PC-3 (cell line): ENCODE data around the gene CTSW. TPM values are rescaled to one million over a fixed set of nuclear protein-coding genes. Genes with fewer than 3 reads are reported as not detected.

Experiments used
- ATAC-seq: fragments of 200-7000 bp; cut with Tn5 transposase; 2 replicates; pipeline ENCODE4 v1.9.1; 2020; ENCODE audit warnings: mild to moderate bottlenecking, moderate library complexity
- BruUV-seq: library from RNA; stranded (reverse); fragments of 400-500 nt; replicated peaks from 2 replicates; lab custom pipeline; 2021; lab: Mats Ljungman, UMichigan
- CTCF ChIA-PET: fragments of 300-600 bp; sonication (Branson Sonifier 250); formaldehyde crosslinking; loops from one replicate; lab custom pipeline; 2022; ENCODE audit warnings: antibody characterized with exemption; lab: Charles Lee
- POLR2A ChIA-PET: fragments of 300-600 bp; sonication (Branson Sonifier 250); formaldehyde crosslinking; loops from one replicate; lab custom pipeline; 2022; ENCODE audit warnings: antibody characterized with exemption; ENCODE audit not compliant: unreplicated experiment; lab: Charles Lee
- DNase-seq: peaks from one replicate; pipeline ENCODE4 v3.0.0-alpha.2; 2015
- H2AFZ ChIP-seq: fragments of 300-600 bp; sonication (generic); 2 replicates; pipeline ENCODE4 v1.6.0; 2016; ENCODE audit warnings: antibody characterized with exemption, low read length
- H3F3A ChIP-seq: fragments of 300-600 bp; sonication (generic); one replicate; pipeline ENCODE4 v1.6.0; 2017; ENCODE audit warnings: antibody characterized with exemption, low read length, control low read depth, mild to moderate bottlenecking; ENCODE audit not compliant: unreplicated experiment
- H3K27ac ChIP-seq: fragments of 300-600 bp; sonication (generic); 2 replicates; pipeline ENCODE4 v1.5.1; 2016; ENCODE audit warnings: mild to moderate bottlenecking, low read length
- H3K27me3 ChIP-seq: fragments of 300-600 bp; sonication (generic); 2 replicates; pipeline ENCODE4 v1.6.1; 2016; ENCODE audit warnings: low read length, mixed read lengths
- H3K36me3 ChIP-seq: fragments of 300-600 bp; sonication (generic); 2 replicates; pipeline ENCODE4 v1.6.1; 2016; ENCODE audit warnings: low read depth, mixed run types, low read length, mixed read lengths
- H3K4me1 ChIP-seq: fragments of 300-600 bp; sonication (generic); 2 replicates; pipeline ENCODE4 v1.5.1; 2016; ENCODE audit warnings: low read length; ENCODE audit not compliant: insufficient read depth
- H3K4me2 ChIP-seq: fragments of 300-600 bp; sonication (generic); 2 replicates; pipeline ENCODE4 v1.6.0; 2016; ENCODE audit warnings: low read length
- H3K4me3 ChIP-seq: fragments of 300-600 bp; sonication (generic); 2 replicates; pipeline ENCODE4 v1.5.1; 2016; ENCODE audit warnings: mild to moderate bottlenecking, low read length, mixed read lengths
- H3K79me2 ChIP-seq: fragments of 300-600 bp; sonication (generic); 2 replicates; pipeline ENCODE4 v1.6.1; 2017; ENCODE audit warnings: low read length, mixed read lengths
- H3K9ac ChIP-seq: fragments of 300-600 bp; sonication (generic); 2 replicates; pipeline ENCODE4 v1.6.0; 2016; ENCODE audit warnings: mild to moderate bottlenecking, low read length
- H3K9me2 ChIP-seq: fragments of 300-600 bp; sonication (generic); replicated peaks from 2 replicates; pipeline ENCODE4 v1.6.1; 2016; ENCODE audit warnings: mixed run types, low read length, mixed read lengths
- H3K9me3 ChIP-seq: fragments of 300-600 bp; sonication (generic); 2 replicates; pipeline ENCODE4 v1.6.1; 2016; ENCODE audit warnings: low read length, mixed read lengths
- H4K20me1 ChIP-seq: fragments of 300-600 bp; sonication (generic); 2 replicates; pipeline ENCODE4 v1.6.1; 2016; ENCODE audit warnings: low read length, mixed read lengths
- CTCF ChIP-seq: fragments of 300-600 bp; sonication (generic); conservative IDR thresholded peaks from 2 replicates; pipeline ENCODE4 v1.5.1; 2017; ENCODE audit warnings: antibody characterized with exemption, low read depth, mild to moderate bottlenecking, low read length
- EZH2 ChIP-seq: fragments of 300-600 bp; sonication (generic); IDR thresholded peaks from one replicate; pipeline ENCODE4 v1.6.1; 2017; ENCODE audit warnings: antibody characterized with exemption, mild to moderate bottlenecking, low read length; ENCODE audit not compliant: unreplicated experiment
- EZH2phosphoT487 ChIP-seq: fragments of 300-600 bp; sonication (generic); IDR thresholded peaks from 2 replicates; pipeline ENCODE4 v1.6.1; 2018; ENCODE audit warnings: mild to moderate bottlenecking, antibody characterized with exemption, low read length, borderline replicate concordance
- intact Hi-C: fragments of 100-400 bp; cut with micrococcal nuclease; formaldehyde crosslinking; loops from 2 replicates; pipeline ENCODE4 v1.9.0; 2023
- total RNA-seq: library from RNA; depleted of rRNA; stranded (reverse); fragments of >200 nt; gene quantifications from 2 replicates; pipeline ENCODE4 v1.2.3, GENCODE V29; 2014

Gene CTSW
- total RNA-seq, 1 experiment from 2014 or later = 0.11 TPM

- H3K36me3 ChIP-seq = peaks cover 10% of the 10 kb centered on the region; the same call in 1 of the 2 replicates
- no peaks in the 10 kb centered on the region for H3K79me2 ChIP-seq
- H3F3A ChIP-seq = no peaks in the 10 kb centered on the region
- ChIA-PET CTCF (no interaction called here), POLR2A (interaction anchor here (0.8 kb wide), 1 partner anchor 10 kb away, joined by 4 read pairs; no protein-coding TSS in a partner anchor)
- H2AFZ ChIP-seq = no peak overlapping the region
- no peak overlapping the region for H3K9ac ChIP-seq
- no peaks in the 10 kb centered on the region for H3K9me2 ChIP-seq
- BruUV-seq = no TSS peak
- intact Hi-C loops = no loop called here
- no peak overlapping the region for H3K27ac ChIP-seq
- H3K9me3 ChIP-seq = no peaks in the 10 kb centered on the region
- H3K4me3 ChIP-seq = no peak overlapping the region
- DNase-seq = no peak
- peaks cover 6% of the 10 kb centered on the region for H3K4me1 ChIP-seq
- no peak overlapping the region for H3K4me2 ChIP-seq
- no peaks in the 10 kb centered on the region for H4K20me1 ChIP-seq
- ATAC-seq = no peak
- H3K27me3 ChIP-seq = no peaks in the 10 kb centered on the region
- no peak for TF ChIP-seq EZH2
- no peak for TF ChIP-seq EZH2phosphoT487
- no peak for TF ChIP-seq CTCF
These were observed 9.9 kb upstream of the CTSW start for GRCh38 chr11:65869643-65870306.

- Histone ChIP-seq H3K79me2 (no peaks in the 10 kb centered on the region), H3K9ac (no peak overlapping the region), H3K4me1 (peaks cover 6% of the 10 kb centered on the region), H3F3A (no peaks in the 10 kb centered on the region), H3K4me3 (no peak overlapping the region), H3K36me3 (peaks cover 5% of the 10 kb centered on the region; the same call in 1 of the 2 replicates), H3K9me2 (no peaks in the 10 kb centered on the region), H3K4me2 (no peak overlapping the region), H3K9me3 (no peaks in the 10 kb centered on the region), H3K27me3 (no peaks in the 10 kb centered on the region), H3K27ac (no peak overlapping the region), H2AFZ (no peak overlapping the region), H4K20me1 (no peaks in the 10 kb centered on the region)
- TF ChIP-seq CTCF = no peak
- TF ChIP-seq EZH2phosphoT487 = no peak
- TF ChIP-seq EZH2 = no peak
- ChIA-PET POLR2A (no interaction called here), CTCF (no interaction called here)
- ATAC-seq = no peak
- no peak for DNase-seq
- intact Hi-C loops = no loop called here
- BruUV-seq = no TSS peak
These were observed 9.4 kb upstream of the CTSW start for GRCh38 chr11:65870307-65870658.
